Tibial nerve (tissue), 4 donors: Measurements from ENCODE around the gene SHQ1.

Experiments
- EP300 ChIP-seq, 2 donors: sonication (generic); formaldehyde crosslinking; IDR thresholded peaks; one replicate each; pipeline ENCODE4 v1.6.1; 2017; ENCODE audit warnings: antibody characterized with exemption in 2 of 2, mild to moderate bottlenecking in 1 of 2
- POLR2A ChIP-seq, 2 donors: fragments of 450-650 bp; IDR thresholded peaks; one replicate each; pipeline ENCODE4 v1.6.1; 2017; ENCODE audit warnings: antibody characterized with exemption in 2 of 2, mild to moderate bottlenecking in 2 of 2, moderate library complexity in 2 of 2
- TF ChIP-seq, protein P1 (sequence below), 5 experiments: fragments of 200-600 bp in 3 of 5; fragments of 450-650 bp in 2 of 5; sonication (generic) in 3 of 5; IDR thresholded peaks; one replicate each; pipeline ENCODE4 v1.5.1; 2016 to 2019; ENCODE audit warnings: antibody characterized with exemption in 5 of 5, mild to moderate bottlenecking in 3 of 5, moderate library complexity in 2 of 5

DNA sequence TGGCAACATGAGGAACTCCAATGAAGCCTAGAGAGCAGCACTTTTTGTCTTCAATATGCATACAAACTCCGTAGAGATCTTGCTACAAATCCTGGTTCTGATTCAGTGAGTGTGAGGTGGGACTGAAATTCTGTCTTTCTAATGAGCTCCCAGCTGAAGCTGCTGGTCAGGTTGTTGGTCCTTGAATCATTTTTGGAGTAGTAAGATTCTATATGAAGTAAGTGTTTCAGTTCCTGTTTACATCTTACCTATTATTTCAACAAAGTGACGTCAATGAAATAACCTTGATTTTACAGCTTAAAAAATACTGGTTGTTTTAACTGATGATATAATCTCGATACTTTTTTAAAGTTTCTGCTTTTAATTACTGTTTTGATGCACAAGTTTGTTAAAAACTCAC lies 33.9 kb downstream of the SHQ1 start:
- TF ChIP-seq, protein P1, sequence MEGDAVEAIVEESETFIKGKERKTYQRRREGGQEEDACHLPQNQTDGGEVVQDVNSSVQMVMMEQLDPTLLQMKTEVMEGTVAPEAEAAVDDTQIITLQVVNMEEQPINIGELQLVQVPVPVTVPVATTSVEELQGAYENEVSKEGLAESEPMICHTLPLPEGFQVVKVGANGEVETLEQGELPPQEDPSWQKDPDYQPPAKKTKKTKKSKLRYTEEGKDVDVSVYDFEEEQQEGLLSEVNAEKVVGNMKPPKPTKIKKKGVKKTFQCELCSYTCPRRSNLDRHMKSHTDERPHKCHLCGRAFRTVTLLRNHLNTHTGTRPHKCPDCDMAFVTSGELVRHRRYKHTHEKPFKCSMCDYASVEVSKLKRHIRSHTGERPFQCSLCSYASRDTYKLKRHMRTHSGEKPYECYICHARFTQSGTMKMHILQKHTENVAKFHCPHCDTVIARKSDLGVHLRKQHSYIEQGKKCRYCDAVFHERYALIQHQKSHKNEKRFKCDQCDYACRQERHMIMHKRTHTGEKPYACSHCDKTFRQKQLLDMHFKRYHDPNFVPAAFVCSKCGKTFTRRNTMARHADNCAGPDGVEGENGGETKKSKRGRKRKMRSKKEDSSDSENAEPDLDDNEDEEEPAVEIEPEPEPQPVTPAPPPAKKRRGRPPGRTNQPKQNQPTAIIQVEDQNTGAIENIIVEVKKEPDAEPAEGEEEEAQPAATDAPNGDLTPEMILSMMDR (IDR thresholded peaks at IDR 0.05), result no peak
- TF ChIP-seq POLR2A (IDR thresholded peaks at IDR 0.05) (no peak), EP300 (IDR thresholded peaks at IDR 0.05) (no peak)
